GM12875 (cell line): ENCODE results near the gene FGFR2.

ENCODE experiments used
- H3K4me3 ChIP-seq: one replicate; pipeline ENCODE4 v1.5.1; 2011; ENCODE audit warnings: low read depth, low read length, control low read depth
- CTCF ChIP-seq: IDR thresholded peaks from 2 replicates; pipeline ENCODE4 v1.5.1; 2011; ENCODE audit warnings: low read depth, mild to moderate bottlenecking, control low read depth, inconsistent platforms, low read length, moderate library complexity, borderline replicate concordance; ENCODE audit not compliant: insufficient read depth

The FGFR2 gene

DNA sequence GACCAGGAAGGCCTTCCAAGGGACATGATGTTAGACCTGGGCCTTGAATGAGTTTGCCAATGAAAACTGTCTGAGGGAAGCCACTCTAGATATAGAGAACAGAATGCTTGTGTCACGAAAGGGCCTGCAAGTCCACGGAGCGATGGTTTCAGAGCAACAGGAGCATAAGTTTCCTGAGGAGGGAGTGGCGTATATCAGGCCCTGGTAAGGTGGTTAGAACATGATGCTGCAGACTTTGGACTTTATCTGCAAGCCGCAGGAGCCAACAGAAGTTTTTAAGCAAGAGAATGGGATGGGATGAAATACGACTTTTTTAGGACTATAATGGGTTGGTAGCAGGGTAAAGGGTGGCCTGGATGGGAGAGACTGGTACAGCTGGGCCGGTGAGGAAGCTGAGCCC, 136.0 kb downstream of the FGFR2 start:
- no peak for TF ChIP-seq CTCF
- no peak overlapping the region for H3K4me3 ChIP-seq

- no peak overlapping the region for H3K4me3 ChIP-seq
- TF ChIP-seq CTCF, result no peak
Observed at GRCh38 chr10:121461307-121461706, 136.9 kb downstream of the FGFR2 start.

GRCh38 chr10:121460733-121461132, 137.5 kb downstream of the FGFR2 start:
- TF ChIP-seq CTCF, result no peak
- H3K4me3 ChIP-seq, result no peak overlapping the region

DNA sequence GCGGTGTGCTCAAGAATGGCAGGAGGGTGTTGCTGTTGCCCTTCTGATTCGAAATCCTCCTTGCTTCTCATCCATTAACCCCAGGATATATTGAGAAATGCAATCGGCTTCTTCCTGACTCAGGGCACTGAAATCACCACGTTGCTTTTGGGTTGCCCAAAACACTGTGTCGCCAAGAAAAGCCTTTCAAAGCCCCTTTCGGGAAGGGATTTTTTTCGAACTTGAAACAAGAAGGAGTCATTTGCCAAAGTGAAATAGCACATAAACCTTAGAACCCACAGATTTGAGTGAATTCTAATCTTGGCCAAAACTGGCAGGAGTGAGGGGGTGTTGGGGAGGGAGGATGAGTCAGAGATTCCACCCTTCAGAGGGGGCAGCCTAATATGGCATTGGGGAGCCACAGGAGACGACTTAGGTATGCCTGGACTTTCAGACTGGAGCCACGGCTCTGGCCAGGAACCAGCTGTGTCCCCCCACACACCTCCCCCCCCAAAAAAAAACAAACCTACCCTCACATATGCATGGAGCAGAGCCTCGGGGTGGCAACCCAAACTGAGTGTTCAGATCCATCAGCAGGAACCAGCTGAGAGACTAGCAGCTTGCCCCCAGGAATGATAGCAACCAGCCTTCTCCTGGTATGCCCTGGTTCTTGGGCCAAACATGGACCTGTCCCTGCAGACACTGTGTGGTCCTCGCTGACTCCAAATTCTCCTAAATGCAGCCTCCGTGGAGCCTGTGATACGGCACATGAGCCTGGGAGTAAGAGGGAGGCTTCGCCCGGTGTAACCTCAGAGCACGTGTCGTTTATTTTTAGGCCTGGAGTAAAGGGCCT, 138.4 kb downstream of the FGFR2 start:
- TF ChIP-seq CTCF, result no peak
- H3K4me3 ChIP-seq, result no peak overlapping the region

DNA sequence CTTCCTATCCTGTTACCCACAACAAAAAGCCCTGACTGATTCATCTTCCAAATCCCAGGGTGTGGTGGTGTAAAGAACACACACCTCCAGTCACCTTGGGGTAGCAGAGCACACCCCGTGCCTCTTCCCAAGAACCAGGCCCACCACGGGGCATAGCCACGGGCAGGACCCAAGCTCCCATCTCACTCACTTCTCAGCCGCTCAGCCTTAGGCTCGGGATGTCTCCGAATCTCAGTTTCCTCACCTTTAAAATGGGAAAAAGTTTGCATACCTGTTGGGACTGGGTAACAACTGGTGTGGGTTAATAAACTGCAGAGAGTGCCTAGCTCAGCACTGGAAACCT, 139.0 kb downstream of the FGFR2 start:
- H3K4me3 ChIP-seq, result no peak overlapping the region
- no peak for TF ChIP-seq CTCF

DNA sequence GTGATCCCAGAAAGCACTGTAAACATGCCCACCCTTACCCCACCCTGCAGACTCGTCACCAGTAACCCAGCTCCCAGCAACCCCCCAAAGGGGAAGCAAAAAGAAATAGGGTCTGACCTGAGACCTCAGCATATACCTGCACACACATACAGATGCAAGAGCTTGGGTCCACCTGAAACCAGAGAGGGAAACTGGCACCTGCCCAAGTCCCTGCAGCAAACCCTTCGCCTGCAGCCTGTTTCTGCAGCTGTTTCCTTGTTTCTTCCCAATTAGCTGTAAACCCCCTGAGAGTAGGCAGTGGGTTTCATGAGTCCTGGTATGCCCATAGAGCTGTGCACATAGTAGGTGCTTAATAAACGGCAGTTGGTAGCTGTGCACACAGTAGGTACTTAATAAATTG, 140.5 kb downstream of the FGFR2 start:
- no peak overlapping the region for H3K4me3 ChIP-seq
- TF ChIP-seq CTCF, result no peak

GRCh38 chr10:121455377-121455776, 142.9 kb downstream of the FGFR2 start:
- TF ChIP-seq CTCF, result no peak
- no peak overlapping the region for H3K4me3 ChIP-seq
